Upper lobe of right lung (tissue), 1 donor: ENCODE measurements around the gene CNTN1. TPM values are rescaled to one million over a fixed set of nuclear protein-coding genes. Genes with fewer than 3 reads are reported as not detected.

Experiments
- ATAC-seq: fragments of 200-7000 bp; cut with Tn5 transposase; one replicate; pipeline ENCODE4 v1.9.1; 2020; ENCODE audit warnings: mild to moderate bottlenecking, moderate library complexity
- DNase-seq: peaks from one replicate; pipeline ENCODE4 v3.0.0-alpha.2; 2020
- H3K27ac ChIP-seq: fragments of 200-600 bp; one replicate; pipeline ENCODE4 v1.8.0; 2022
- H3K27me3 ChIP-seq: fragments of 200-600 bp; one replicate; pipeline ENCODE4 v1.8.0; 2022; ENCODE audit warnings: mild to moderate bottlenecking
- H3K36me3 ChIP-seq: fragments of 200-600 bp; one replicate; pipeline ENCODE4 v1.8.0; 2022
- H3K4me1 ChIP-seq: fragments of 200-600 bp; one replicate; pipeline ENCODE4 v1.8.0; 2022
- H3K4me3 ChIP-seq: fragments of 200-600 bp; one replicate; pipeline ENCODE4 v1.8.0; 2022; ENCODE audit warnings: mild to moderate bottlenecking
- H3K9me3 ChIP-seq: fragments of 200-600 bp; one replicate; pipeline ENCODE4 v1.8.0; 2022
- intact Hi-C: fragments of 100-400 bp; cut with DNase I; formaldehyde crosslinking; loops from one replicate; pipeline ENCODE4 v1.11.0; 2022
- total RNA-seq: library from RNA; stranded (reverse); fragmentation: NEBNext Ultra II Directional; extraction: Animal tissue kit (Norgen Biotek cat#: 25700); gene quantifications from one replicate; pipeline ENCODE4 v1.2.1, GENCODE V29; 2021
- TF ChIP-seq, protein P1 (sequence below): fragments of 200-600 bp; IDR thresholded peaks from one replicate; pipeline ENCODE4 v1.8.0; 2022; ENCODE audit warnings: antibody characterized with exemption
- donor health status: DM: no; HTN: yes; CAD: no; lungs with severe emphysema.

CNTN1 gene
- total RNA-seq, 1 donor from 2014 or later: 15.1 TPM

DNA sequence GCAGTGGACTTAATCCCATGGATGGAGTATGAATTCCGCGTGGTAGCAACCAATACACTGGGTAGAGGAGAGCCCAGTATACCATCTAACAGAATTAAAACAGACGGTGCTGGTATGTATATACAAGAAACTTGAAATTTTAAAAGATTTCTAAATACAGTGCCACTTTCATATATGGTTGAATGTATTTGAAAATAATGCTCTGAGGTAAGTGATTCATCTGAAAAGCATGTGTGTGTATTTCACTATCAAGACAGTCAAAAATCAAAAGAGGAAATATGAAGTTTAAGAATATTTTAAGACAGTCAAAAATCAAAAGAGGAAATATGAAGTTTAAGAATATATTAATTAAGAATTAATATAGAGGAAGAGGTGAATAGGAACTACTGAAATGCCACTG lies 300.9 kb downstream of the CNTN1 start:
- Histone ChIP-seq H3K4me3 (no peak overlapping the region), H3K4me1 (no peaks in the 10 kb centered on the region), H3K27ac (no peak overlapping the region), H3K36me3 (no peaks in the 10 kb centered on the region), H3K9me3 (no peaks in the 10 kb centered on the region), H3K27me3 (no peaks in the 10 kb centered on the region)
- ATAC-seq: no peak
- DNase-seq: no peak
- intact Hi-C loops: no loop called here
- TF ChIP-seq, protein P1, sequence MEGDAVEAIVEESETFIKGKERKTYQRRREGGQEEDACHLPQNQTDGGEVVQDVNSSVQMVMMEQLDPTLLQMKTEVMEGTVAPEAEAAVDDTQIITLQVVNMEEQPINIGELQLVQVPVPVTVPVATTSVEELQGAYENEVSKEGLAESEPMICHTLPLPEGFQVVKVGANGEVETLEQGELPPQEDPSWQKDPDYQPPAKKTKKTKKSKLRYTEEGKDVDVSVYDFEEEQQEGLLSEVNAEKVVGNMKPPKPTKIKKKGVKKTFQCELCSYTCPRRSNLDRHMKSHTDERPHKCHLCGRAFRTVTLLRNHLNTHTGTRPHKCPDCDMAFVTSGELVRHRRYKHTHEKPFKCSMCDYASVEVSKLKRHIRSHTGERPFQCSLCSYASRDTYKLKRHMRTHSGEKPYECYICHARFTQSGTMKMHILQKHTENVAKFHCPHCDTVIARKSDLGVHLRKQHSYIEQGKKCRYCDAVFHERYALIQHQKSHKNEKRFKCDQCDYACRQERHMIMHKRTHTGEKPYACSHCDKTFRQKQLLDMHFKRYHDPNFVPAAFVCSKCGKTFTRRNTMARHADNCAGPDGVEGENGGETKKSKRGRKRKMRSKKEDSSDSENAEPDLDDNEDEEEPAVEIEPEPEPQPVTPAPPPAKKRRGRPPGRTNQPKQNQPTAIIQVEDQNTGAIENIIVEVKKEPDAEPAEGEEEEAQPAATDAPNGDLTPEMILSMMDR: no peak

DNA sequence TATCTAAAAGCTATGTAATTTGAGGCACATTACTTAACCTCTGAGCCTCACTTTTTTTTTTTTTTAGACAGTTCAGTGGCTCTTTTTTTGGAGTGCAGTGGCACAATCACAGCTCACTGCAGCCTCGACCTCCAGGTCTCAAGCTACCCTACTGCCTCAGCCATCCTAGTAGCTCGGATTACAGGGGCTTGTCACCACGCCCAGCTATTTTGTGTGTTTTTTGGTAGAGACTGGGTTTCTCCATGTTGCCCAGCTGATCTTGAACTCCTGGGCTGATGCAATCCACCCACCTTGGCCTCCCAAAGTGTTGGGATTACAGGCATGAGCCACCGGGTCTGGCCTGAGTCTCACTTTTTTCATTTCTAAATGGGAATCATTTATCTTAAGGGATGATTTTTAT lies 303.9 kb downstream of the CNTN1 start:
- H3K4me3 ChIP-seq: no peak overlapping the region
- DNase-seq (no peak), ATAC-seq (no peak)
- H3K9me3 ChIP-seq: no peaks in the 10 kb centered on the region
- no peak overlapping the region for H3K27ac ChIP-seq
- H3K27me3 ChIP-seq: no peaks in the 10 kb centered on the region
- TF ChIP-seq, protein P1: no peak
- H3K36me3 ChIP-seq: no peaks in the 10 kb centered on the region
- no peaks in the 10 kb centered on the region for H3K4me1 ChIP-seq
- intact Hi-C loops: no loop called here

DNA sequence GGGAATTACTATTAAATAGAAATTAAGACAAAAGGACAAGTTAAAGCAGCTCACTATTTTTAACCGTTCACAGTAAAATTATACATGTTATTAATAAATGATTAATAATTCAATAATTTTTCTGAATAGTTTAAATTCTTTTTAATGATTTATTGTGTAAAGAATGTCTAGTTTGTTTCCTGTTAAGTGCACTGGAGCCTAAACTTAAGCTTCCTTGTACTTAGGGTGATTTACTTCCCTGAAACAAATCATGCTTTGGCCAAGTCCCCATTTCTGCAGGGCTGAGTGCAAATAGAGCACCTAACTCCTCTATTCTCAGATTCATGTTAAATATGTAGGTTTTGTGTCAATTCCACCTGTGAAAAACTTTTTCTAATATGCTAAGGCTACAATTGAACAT lies 307.0 kb downstream of the CNTN1 start:
- Histone ChIP-seq H3K4me3 (no peak overlapping the region), H3K27me3 (no peaks in the 10 kb centered on the region), H3K36me3 (no peaks in the 10 kb centered on the region), H3K27ac (no peak overlapping the region), H3K9me3 (no peaks in the 10 kb centered on the region), H3K4me1 (no peaks in the 10 kb centered on the region)
- ATAC-seq (no peak), DNase-seq (no peak)
- intact Hi-C loops: no loop called here
- TF ChIP-seq, protein P1: no peak

DNA sequence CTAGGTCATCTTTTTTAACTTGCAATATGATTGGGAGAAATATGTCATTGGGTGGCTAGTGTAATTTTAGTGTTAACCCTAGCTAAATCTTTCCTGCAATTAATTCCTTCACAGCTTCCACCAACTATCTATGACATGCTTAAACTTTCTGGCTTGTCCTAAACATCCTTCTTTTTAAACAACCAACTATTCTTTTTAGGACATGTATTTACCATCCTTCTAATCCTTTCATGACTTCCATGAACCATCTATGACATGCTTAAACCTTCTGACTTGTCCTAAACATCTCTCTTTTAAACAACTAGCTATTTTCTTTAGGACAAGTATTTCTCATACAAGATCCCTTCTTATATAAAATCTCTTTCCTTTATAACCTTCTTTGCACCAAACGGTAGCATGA lies 316.2 kb downstream of the CNTN1 start:
- intact Hi-C loops: no loop called here
- no peak for ATAC-seq
- no peaks in the 10 kb centered on the region for H3K4me1 ChIP-seq
- no peak overlapping the region for H3K27ac ChIP-seq
- no peak overlapping the region for H3K4me3 ChIP-seq
- H3K27me3 ChIP-seq: no peaks in the 10 kb centered on the region
- TF ChIP-seq, protein P1: no peak
- H3K9me3 ChIP-seq: peaks cover 3% of the 10 kb centered on the region
- DNase-seq: no peak
- H3K36me3 ChIP-seq: no peaks in the 10 kb centered on the region

DNA sequence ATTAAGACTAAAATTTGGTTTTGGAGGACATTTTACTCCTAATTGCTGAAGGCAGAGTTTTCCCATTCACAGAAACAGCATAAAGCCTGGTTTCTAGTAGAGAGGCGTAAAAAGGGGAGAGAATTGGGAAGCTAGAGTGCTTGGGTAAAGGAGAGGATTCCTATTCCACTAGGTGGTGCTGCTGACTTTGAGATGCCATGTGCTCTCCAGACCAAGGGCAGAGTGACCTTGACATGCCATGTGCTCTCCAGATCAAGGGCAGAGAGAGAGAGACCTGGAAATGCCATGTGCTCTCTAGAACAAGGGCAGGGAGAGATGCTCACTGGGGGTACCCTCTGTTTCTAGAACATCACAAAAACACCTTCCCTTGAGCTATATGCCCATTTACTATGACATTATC lies 319.7 kb downstream of the CNTN1 start:
- intact Hi-C loops: no loop called here
- DNase-seq (no peak), ATAC-seq (no peak)
- Histone ChIP-seq H3K27ac (no peak overlapping the region), H3K36me3 (no peaks in the 10 kb centered on the region), H3K4me3 (no peak overlapping the region), H3K27me3 (no peaks in the 10 kb centered on the region), H3K9me3 (peaks cover 3% of the 10 kb centered on the region), H3K4me1 (no peaks in the 10 kb centered on the region)
- TF ChIP-seq, protein P1: no peak
